Heart left ventricle (tissue), 16 donors: ENCODE data around the gene PPFIA2. TPM values are rescaled to one million over a fixed set of nuclear protein-coding genes. Genes with fewer than 3 reads are reported as not detected.

Source experiments
- ATAC-seq, 4 donors: fragments of 200-7000 bp; cut with Tn5 transposase; one replicate each; pipeline ENCODE4 v1.9.1; 2020 to 2022; ENCODE audit warnings: moderate library complexity in 4 of 4, mild to moderate bottlenecking in 3 of 4, moderate number of reproducible peaks in 1 of 4
- DNase-seq, 5 donors: peaks; one replicate each; pipeline ENCODE4 v3.0.0-alpha.2; 2020
- H3K27ac ChIP-seq, 12 donors: fragments of 200-600 bp; sonication (generic) in 4 of 12; one replicate each; pipeline versions ENCODE4 v1.5.0 to v1.8.0; 2016 to 2022; ENCODE audit warnings: mild to moderate bottlenecking in 2 of 12
- H3K27me3 ChIP-seq, 9 donors: fragments of 200-600 bp; sonication (generic) in 2 of 9; one replicate each; pipeline versions ENCODE4 v1.5.1 to v1.8.0; 2016 to 2022; ENCODE audit warnings: mild to moderate bottlenecking in 3 of 9
- H3K36me3 ChIP-seq, 9 donors: fragments of 200-600 bp; sonication (generic) in 2 of 9; one replicate each; pipeline versions ENCODE4 v1.5.0 to v1.8.0; 2018 to 2022; ENCODE audit warnings: mild to moderate bottlenecking in 2 of 9
- H3K4me1 ChIP-seq, 12 donors: fragments of 200-600 bp; sonication (generic) in 4 of 12; one replicate each; pipeline versions ENCODE4 v1.5.0 to v1.8.0; 2016 to 2022; ENCODE audit warnings: mild to moderate bottlenecking in 3 of 12
- H3K4me3 ChIP-seq, 12 donors: fragments of 200-600 bp; sonication (generic) in 4 of 12; one replicate each; pipeline versions ENCODE4 v1.5.0 to v1.8.0; 2017 to 2022; ENCODE audit warnings: mild to moderate bottlenecking in 9 of 12, moderate library complexity in 4 of 12
- H3K9me3 ChIP-seq, 12 donors: fragments of 200-600 bp; sonication (generic) in 4 of 12; one replicate each; pipeline versions ENCODE4 v1.5.0 to v1.8.0; 2016 to 2022; ENCODE audit warnings: mild to moderate bottlenecking in 1 of 12
- CTCF ChIP-seq, 12 donors: fragments of 200-600 bp; sonication (generic) in 4 of 12; IDR thresholded peaks; one replicate each; pipeline versions ENCODE4 v1.5.0 to v1.8.0; 2018 to 2022; ENCODE audit warnings: antibody characterized with exemption in 12 of 12, mild to moderate bottlenecking in 5 of 12
- POLR2A ChIP-seq, 2 donors: fragments of 450-650 bp; IDR thresholded peaks; one replicate each; pipeline ENCODE4 v1.6.1; 2017; ENCODE audit warnings: antibody characterized with exemption in 2 of 2, mild to moderate bottlenecking in 2 of 2, moderate library complexity in 2 of 2
- WGBS, 4 donors: extraction: QIAGEN DNeasy Blood & Tissue Kit in 2 of 4; methylation state at CpG; one replicate each; pipeline versions ENCODE4 v1.1.5 to v1.1.7; 2013 to 2018; 5-methylcytosine and 5-hydroxymethylcytosine counted together
- intact Hi-C, 10 donors: fragments of 100-400 bp; cut with DNase I; formaldehyde crosslinking; loops; one replicate each; pipeline versions ENCODE4 v1.11.1 to v1.14.2; 2022
- polyA plus RNA-seq, 2 donors: library from polyadenylated mRNA; stranded (reverse); fragments of 200-250 nt; gene quantifications; one replicate each; pipeline ENCODE4 v1.2.3, GENCODE V29; 2013
- total RNA-seq, 9 donors: library from RNA; depleted of rRNA in 2 of 9; stranded (reverse); fragments of >200 nt in 2 of 9; fragmentation: NEBNext Ultra II Directional in 3 of 9; extraction: Animal tissue kit (Norgen Biotek cat#: 25700) in 3 of 9; gene quantifications; one replicate each; pipeline versions ENCODE4 v1.1.0 to v1.2.4, GENCODE V29; 2016 to 2023
- donor health status: ischemic (EF 13 %, LVEDD 7.1; RV severe dilation, severe dysfunction).
- donor health status: healthy with polysubstance abuse.
- donor health status: DM: no; HTN: yes; CAD: no.
- donor health status: DM: no; HTN: no; CAD: no.
- donor health status: ischemic (EF 25% LVEDD 6.9; RV normal size, moderate dysfunction).
- donor health status: ischemic (EF 25% LVEDD 5.7; RV mildly dilated, moderate dysfunction).
- donor health status: healthy.
- donor health status: DM: yes; HTN: yes; CAD: no.
- donor health status: ischemic (EF 35%, LVEDD 5.7; RV mildly dilated, moderate dysfunction).
- donor health status: nonischemic (EF 11% LVEDD 7.7; RV severe dilation, severe dysfunction).
- donor health status: DM: yes; HTN: yes; CAD: no.
- donor health status: PGD.
- donor health status: ischemic (EF 29% LVEDD 5.4; RV normal size, mild dysfunction).
- donor health status: nonischemic (EF 23%, LVEDD 6.1; RV moderate dilation, normal function).

The PPFIA2 gene
- total and polyA plus RNA-seq, 11 donors = 0.08 to 1.3 (median 0.49) TPM; not detected in 3

DNA sequence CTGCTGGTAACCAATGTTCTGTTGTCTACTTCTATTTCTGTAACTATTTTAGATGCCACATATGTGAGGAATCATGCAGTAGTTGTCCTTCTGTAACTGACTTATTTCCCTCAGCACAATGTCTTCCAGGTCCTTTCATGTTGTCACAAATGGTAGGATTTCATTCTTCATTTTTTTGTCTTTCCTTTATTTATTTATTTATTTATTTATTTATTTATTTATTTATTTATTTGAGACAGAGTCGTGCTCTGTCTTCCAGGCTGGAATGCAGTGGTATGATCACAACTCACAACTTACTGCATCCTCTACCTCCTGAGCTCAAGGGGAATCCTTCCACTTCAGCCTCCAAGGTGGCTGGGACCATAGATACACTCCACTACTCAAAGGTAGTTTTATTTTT lies 288.2 kb downstream of the PPFIA2 start:
- TF ChIP-seq POLR2A (IDR thresholded peaks at IDR 0.05) (no peak), CTCF (IDR thresholded peaks at IDR 0.05) (no peak)
- 60 to 76% (median 70%) methylated on average over 1 of the region's 1 CpG for WGBS, 4 donors
- no peaks in the 10 kb centered on the region for H3K9me3 ChIP-seq
- no peak overlapping the region for H3K27ac ChIP-seq
- no peaks in the 10 kb centered on the region for H3K27me3 ChIP-seq
- H3K4me1 ChIP-seq = no peaks in the 10 kb centered on the region
- no peaks in the 10 kb centered on the region for H3K36me3 ChIP-seq
- no peak overlapping the region for H3K4me3 ChIP-seq
- no peak for DNase-seq
- no peak for ATAC-seq
- intact Hi-C loops = no loop called here

DNA sequence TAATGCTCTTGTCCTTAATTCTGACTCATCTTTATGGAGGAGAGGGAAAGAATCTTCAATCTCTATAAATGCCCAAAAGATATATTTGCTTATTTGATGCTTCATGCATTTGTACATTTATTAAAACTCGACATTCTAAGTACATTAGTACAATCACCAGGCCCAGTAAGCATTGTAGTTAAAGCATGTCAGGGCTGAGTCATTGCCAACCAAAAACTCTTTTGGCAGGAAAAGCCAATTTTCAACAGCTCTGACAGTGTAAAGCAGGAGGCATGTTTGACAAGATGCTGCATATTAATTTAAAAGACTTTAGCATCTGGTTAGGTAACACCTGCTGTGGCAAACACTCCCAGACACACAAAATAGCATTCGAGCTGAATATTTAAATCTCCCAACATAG lies 290.9 kb downstream of the PPFIA2 start:
- H3K36me3 ChIP-seq = no peaks in the 10 kb centered on the region
- no peak overlapping the region for H3K27ac ChIP-seq
- H3K9me3 ChIP-seq = no peaks in the 10 kb centered on the region
- TF ChIP-seq POLR2A (IDR thresholded peaks at IDR 0.05) = no peak
- no peak for TF ChIP-seq CTCF (IDR thresholded peaks at IDR 0.05)
- intact Hi-C loops = no loop called here
- WGBS, 4 donors = 47 to 71% (median 53%) methylated on average over 2 of the region's 2 CpGs
- ATAC-seq (no peak), DNase-seq (no peak)
- no peaks in the 10 kb centered on the region for H3K27me3 ChIP-seq
- H3K4me1 ChIP-seq = no peaks in the 10 kb centered on the region
- no peak overlapping the region for H3K4me3 ChIP-seq

GRCh38 chr12:81465876-81466275 lies 293.3 kb downstream of the PPFIA2 start:
- TF ChIP-seq POLR2A (IDR thresholded peaks at IDR 0.05) (no peak), CTCF (IDR thresholded peaks at IDR 0.05) (no peak)
- H3K9me3 ChIP-seq = no peaks in the 10 kb centered on the region
- no peak overlapping the region for H3K4me3 ChIP-seq
- H3K27ac ChIP-seq = no peak overlapping the region
- H3K27me3 ChIP-seq = no peaks in the 10 kb centered on the region
- H3K36me3 ChIP-seq = no peaks in the 10 kb centered on the region
- DNase-seq = no peak
- intact Hi-C loops = no loop called here
- WGBS, 4 donors = 89 to 92% (median 90%) methylated on average over 3 of the region's 3 CpGs
- ATAC-seq = no peak
- H3K4me1 ChIP-seq = no peaks in the 10 kb centered on the region

DNA sequence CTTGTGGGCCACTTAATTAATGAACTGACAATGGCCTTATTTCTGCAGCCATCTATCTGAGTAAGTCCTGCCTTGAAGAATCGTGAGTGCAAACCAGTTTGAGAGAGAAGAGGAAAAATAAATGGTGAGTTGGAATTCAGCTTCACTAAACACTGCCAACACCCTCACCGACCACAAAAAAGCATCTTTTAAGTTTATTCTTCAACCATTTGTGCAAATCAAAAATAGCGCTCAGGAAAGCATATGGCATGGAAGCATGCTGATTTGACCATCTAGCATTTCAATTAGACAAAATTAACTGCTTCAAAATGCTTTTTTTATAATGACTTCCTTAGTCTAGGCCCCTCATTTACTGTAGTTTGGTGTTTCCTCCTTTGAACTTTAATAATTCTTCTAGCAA lies 294.0 kb downstream of the PPFIA2 start:
- no peak for TF ChIP-seq POLR2A (IDR thresholded peaks at IDR 0.05)
- no peak for TF ChIP-seq CTCF (IDR thresholded peaks at IDR 0.05)
- H3K36me3 ChIP-seq = no peaks in the 10 kb centered on the region
- H3K9me3 ChIP-seq = no peaks in the 10 kb centered on the region
- no peaks in the 10 kb centered on the region for H3K4me1 ChIP-seq
- no peaks in the 10 kb centered on the region for H3K27me3 ChIP-seq
- no peak overlapping the region for H3K27ac ChIP-seq
- intact Hi-C loops = no loop called here
- DNase-seq (no peak), ATAC-seq (no peak)
- 77 to 86% (median 85%) methylated on average over 3 of the region's 3 CpGs for WGBS, 4 donors
- no peak overlapping the region for H3K4me3 ChIP-seq
